ENCODE measurements around the gene SERPINC1.

The SERPINC1 gene

DNA sequence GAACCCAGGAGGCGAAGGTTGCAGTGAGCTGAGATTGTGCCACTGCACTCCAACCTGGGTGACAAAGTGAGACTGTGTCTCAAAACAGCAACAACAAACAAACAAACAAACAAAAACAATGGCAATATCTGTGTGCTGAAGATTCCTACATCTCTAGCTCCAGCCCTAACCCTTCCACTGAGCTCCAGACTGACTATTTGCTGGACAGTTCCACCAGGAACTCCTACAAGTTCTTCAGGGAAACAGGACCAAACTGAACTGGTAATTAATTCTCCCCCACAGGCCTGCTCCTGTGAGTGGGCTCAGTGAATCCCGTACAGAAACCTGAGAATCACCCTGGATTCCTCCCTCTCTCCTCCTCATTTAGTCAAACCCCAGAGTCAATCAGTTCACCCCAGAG lies 1.5 kb downstream of the SERPINC1 start:
- no peak for DNase-seq (ENCODE audit: low read depth)
- TF ChIP-seq, protein P1, sequence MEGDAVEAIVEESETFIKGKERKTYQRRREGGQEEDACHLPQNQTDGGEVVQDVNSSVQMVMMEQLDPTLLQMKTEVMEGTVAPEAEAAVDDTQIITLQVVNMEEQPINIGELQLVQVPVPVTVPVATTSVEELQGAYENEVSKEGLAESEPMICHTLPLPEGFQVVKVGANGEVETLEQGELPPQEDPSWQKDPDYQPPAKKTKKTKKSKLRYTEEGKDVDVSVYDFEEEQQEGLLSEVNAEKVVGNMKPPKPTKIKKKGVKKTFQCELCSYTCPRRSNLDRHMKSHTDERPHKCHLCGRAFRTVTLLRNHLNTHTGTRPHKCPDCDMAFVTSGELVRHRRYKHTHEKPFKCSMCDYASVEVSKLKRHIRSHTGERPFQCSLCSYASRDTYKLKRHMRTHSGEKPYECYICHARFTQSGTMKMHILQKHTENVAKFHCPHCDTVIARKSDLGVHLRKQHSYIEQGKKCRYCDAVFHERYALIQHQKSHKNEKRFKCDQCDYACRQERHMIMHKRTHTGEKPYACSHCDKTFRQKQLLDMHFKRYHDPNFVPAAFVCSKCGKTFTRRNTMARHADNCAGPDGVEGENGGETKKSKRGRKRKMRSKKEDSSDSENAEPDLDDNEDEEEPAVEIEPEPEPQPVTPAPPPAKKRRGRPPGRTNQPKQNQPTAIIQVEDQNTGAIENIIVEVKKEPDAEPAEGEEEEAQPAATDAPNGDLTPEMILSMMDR (IDR thresholded peaks at IDR 0.05; ENCODE audit: insufficient read depth, low read depth, low read length, missing control alignments), result no peak
- no peak overlapping the region for H3K4me3 ChIP-seq (ENCODE audit: low read length)

DNA sequence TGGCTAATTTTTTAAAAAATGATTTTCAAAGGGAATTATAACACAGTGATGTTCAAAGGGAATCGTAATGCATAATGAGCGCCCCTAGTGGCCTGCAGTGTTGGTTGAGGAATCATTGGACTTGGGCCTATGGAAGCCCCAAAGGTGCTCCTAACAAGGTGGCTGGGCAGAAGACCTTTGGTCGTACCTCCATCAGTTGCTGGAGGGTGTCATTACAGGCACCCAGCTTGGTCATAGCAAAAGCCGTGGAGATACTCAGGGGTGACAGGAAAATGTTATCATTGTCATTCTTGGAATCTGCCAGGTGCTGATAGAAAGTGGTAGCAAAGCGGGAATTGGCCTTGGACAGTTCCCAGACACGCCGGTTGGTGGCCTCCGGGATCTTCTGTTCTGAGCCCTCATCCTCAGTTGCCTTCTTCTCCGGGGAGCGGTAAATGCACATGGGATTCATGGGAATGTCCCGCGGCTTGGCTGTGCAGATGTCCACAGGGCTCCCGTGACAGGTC lies 2.7 kb downstream of the SERPINC1 start:
- peak; percentile 54 for DNase-seq (ENCODE audit: low read depth)
- no peak overlapping the region for H3K4me3 ChIP-seq (ENCODE audit: low read length)
- TF ChIP-seq, protein P1 (IDR thresholded peaks at IDR 0.05; ENCODE audit: insufficient read depth, low read depth, low read length, missing control alignments), result peak; percentile 63

DNA sequence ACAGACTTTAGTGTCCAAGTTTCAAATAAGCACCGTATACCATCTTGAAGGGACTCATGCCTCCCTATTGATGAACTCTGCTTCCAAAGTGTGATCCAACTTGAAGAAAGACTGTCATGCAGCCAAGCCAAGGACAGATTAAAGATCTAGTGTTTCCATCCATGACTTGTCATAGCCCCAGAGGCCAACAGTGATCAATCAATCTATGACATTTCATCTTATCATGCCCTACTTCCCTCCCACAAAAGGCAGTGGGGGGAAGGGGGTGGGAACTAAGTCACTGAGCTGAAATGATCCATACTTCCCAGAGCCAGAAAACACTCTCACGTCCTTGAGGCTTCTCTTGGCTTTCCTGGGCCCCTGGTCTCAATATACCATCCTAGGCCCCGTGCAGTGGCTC lies 4.0 kb downstream of the SERPINC1 start:
- TF ChIP-seq, protein P1 (IDR thresholded peaks at IDR 0.05; ENCODE audit: insufficient read depth, low read depth, low read length, missing control alignments), result no peak
- DNase-seq (ENCODE audit: low read depth), result no peak
- no peak overlapping the region for H3K4me3 ChIP-seq (ENCODE audit: low read length)

DNA sequence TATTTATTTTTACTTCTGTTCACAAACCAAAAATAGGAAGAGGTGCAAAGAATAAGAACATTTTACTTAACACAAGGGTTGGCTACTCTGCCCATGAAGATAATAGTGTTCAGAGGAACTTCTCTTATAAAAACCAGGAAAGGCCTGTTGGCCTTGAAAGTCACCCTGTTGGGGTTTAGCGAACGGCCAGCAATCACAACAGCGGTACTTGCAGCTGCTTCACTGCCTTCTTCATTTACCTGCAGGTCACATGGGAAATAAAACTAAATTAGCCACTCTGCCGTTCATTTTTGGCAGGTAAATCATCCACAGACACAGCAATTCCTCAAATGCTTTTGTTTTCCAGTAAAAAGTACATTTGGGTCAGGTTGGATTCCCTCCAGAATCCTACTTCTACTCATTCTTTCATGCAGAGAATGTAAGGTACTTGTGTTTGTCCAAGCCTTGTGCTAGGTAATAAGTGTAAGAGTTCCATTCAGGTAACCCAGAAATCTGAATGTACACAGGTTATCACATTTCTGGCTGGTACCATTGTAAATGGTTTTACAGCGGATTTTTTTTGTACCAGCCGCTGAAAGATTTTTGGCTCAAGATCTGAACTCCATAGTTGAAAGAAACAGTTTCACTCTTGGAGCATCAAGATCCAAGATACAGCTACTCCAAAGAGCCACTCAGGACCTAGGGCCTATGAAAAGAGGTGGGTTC lies 13.1 kb downstream of the SERPINC1 start:
- no peak overlapping the region for H3K4me3 ChIP-seq (ENCODE audit: low read length)
- TF ChIP-seq, protein P1 (IDR thresholded peaks at IDR 0.05; ENCODE audit: insufficient read depth, low read depth, low read length, missing control alignments), result no peak
- DNase-seq (ENCODE audit: low read depth), result no peak

DNA sequence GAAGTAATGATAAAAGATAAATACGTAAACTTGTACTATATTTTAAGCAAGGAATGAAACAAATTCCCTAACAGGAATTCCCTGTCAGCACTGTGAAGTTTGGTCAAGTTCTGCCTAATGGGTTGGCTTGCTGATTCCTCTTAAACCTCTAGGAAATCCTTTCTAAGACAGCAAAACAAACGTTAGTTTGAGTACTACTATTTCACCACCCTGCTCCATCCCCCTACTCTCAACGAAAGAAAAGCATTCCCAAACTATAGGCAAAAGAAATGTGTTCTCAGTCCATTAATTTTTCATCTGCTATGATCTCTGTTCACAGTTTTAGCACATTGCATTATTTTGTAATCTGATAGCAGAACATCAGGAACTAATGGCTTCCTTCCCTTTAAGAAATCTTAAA lies 16.1 kb downstream of the SERPINC1 start:
- no peak overlapping the region for H3K4me3 ChIP-seq (ENCODE audit: low read length)
- TF ChIP-seq, protein P1 (IDR thresholded peaks at IDR 0.05; ENCODE audit: insufficient read depth, low read depth, low read length, missing control alignments), result no peak
- DNase-seq (ENCODE audit: low read depth), result no peak

DNA sequence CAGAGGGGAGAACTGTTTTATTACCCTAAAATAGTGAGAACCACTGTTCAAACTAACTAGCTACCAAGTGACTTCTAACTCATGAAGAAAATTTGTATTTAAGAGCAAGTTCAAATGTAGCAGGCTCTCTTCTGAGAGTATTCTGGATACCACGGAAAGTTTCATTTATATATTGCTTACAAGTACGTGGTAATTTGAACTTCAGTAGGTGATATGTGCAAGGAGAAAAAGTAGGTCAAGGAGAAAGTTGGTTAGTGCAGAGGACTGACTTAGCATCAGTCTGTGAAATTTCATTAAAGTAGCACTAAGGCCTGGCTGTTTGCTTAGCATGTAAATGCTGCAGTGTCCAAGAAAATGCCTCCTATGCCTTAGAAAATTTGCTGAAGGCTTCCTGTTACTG lies 16.7 kb downstream of the SERPINC1 start:
- DNase-seq (ENCODE audit: low read depth), result no peak
- TF ChIP-seq, protein P1 (IDR thresholded peaks at IDR 0.05; ENCODE audit: insufficient read depth, low read depth, low read length, missing control alignments), result no peak
- no peak overlapping the region for H3K4me3 ChIP-seq (ENCODE audit: low read length)

DNA sequence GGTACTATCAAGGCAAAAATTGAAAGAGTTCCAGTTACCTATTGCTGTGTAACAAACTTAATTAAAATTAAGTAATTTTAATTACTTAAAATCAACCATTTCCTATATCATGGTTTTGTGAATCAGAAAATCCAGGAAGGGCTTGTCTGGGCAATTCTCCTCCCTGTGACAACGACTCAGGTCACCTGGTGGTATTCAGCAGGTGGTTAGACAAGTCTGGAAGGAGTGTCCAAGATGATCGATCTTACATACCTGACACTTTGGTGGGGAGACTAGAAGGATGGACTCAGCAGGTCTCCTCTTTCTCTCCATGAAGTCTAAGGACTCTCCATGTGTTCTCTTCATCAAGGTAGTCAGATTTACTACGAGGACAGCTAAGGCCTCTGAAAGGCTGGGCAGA lies 22.9 kb downstream of the SERPINC1 start:
- peak; percentile 78 for DNase-seq (ENCODE audit: low read depth)
- no peak overlapping the region for H3K4me3 ChIP-seq (ENCODE audit: low read length)
- TF ChIP-seq, protein P1 (IDR thresholded peaks at IDR 0.05; ENCODE audit: insufficient read depth, low read depth, low read length, missing control alignments), result no peak

Data from epithelial cell of esophagus (primary cell).